Hematopoietic multipotent progenitor cell treated with erythropoietin and hydrocortisone succinate and interleukin-3 and kit ligand, for 4 days (in vitro differentiated cells): ENCODE measurements around the gene SEC16A.

Experiments
- DNase-seq: peaks from one replicate; pipeline ENCODE4 v3.0.0-alpha.2; 2015

Gene SEC16A

GRCh38 chr9:136399176-136400037 is 83.4 kb downstream of the SEC16A start:
- peak; percentile 61 for DNase-seq

DNA sequence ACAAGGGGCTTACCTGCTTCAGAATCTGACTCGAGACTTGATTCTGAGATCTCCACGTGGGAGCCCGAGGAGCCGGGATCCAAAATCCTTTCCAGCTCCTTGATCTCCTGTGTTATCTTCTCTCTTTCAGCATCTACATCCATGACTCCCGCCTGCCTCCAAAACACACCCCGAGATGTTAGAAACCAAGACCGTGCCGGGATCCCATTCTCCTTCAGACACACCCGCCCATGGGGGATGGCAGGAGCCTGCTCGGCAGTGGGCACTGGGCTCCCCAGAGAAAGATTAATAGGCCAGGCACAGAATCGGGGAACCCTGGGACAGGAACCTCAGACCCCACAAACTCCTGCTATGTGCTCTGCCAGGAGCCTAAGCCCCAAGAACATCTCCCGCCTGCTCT is 84.6 kb downstream of the SEC16A start:
- DNase-seq = no peak

GRCh38 chr9:136397643-136398042 is 85.2 kb downstream of the SEC16A start:
- DNase-seq = no peak

- no peak for DNase-seq
These were observed 86.7 kb downstream of the SEC16A start for GRCh38 chr9:136396219-136396515.

DNA sequence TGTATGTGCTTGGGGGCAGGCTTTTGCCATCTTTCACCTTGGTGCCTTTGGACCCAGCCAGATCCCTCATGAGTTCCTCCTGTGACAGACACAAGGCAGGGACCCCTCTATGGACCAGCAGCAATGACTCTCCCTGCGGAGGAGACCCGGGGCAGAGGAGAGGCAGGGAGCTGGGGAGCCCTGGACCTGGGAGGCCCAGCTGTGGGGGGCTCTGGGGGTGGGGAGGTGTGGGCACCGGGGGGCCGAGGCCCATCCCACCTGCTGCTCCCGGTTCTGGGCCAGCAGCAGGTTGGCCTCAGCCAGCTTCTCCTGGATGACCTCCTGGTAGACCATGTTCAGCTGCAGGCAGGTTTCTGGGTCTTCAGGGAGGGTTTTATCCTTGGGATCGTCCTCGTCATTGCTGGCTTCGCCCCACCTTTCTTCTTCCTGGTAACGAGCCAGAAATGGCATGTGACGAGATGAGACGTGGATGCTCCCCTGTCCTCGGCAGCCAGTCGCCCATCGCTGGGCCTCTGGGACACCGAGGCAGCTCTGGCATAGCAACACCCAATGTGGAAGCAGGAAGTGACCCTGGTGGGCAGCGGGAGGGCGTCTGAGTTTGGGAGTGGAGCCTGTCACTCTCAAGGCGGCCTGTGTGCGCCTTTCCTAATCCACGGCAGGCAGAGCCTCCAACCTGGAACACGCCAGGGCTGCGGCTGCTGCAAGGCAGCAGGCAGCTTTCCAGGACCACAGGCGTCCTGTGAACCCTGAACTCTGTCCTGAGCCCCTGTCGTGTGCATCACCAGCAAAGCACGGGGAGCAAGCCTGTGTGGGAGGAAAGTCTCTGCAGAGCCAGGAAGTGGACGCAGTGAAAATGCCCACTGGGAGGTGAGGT is 87.3 kb downstream of the SEC16A start:
- DNase-seq = no peak

DNA sequence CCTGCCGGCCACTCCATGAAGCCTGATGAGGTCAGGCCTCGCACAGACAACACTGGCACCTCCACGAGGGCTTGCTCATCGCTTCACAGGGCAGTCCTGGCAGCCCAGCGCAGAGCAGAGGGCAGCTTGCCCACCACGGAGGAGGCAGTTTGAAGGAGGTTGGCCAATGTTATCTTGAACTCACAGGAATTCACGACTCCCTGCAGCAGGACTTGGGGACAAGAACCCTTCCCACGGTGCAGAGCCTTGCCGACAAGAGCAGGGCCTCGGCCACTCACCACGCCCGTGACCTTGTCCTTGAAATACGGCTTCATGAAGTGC is 87.9 kb downstream of the SEC16A start:
- no peak for DNase-seq

DNA sequence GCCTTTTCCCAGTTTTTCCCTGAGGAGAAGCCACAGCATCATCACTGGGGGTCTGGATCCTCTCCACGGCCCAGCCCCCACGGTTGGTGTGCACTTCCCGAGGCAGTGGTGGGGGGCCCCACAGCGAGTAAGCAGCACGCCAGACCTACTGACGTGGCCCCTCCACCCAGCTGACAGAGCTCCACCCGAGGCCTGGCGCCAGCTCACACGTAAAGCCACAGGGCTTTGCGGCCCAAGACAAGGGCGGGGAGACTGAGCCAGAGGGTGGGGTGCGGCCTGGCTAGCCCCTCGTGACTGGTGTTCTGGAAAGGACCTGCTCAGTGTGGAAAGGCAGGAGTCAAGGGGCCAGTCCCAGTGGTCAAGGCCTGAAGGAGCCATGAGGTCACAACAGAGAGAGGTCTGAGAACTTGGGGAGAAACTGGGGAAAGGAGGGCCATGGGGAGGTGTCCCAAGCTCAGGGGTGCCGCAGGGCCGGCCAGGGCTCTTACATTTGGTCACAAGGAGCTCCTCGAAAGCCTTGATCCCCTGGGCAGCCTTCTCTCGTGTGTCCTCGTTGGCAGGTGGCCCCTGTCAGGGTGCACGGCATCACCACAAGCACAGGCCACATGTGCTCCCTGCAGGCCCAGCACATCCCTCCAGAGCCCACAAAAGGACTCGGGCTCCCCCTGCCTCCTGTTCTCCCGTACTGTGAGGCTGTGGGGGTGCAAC is 88.4 kb downstream of the SEC16A start:
- DNase-seq = no peak

- no peak for DNase-seq
These were observed 89.3 kb downstream of the SEC16A start for GRCh38 chr9:136393531-136393930.

- no peak for DNase-seq
These were observed 90.0 kb downstream of the SEC16A start for GRCh38 chr9:136392538-136393449.

DNA sequence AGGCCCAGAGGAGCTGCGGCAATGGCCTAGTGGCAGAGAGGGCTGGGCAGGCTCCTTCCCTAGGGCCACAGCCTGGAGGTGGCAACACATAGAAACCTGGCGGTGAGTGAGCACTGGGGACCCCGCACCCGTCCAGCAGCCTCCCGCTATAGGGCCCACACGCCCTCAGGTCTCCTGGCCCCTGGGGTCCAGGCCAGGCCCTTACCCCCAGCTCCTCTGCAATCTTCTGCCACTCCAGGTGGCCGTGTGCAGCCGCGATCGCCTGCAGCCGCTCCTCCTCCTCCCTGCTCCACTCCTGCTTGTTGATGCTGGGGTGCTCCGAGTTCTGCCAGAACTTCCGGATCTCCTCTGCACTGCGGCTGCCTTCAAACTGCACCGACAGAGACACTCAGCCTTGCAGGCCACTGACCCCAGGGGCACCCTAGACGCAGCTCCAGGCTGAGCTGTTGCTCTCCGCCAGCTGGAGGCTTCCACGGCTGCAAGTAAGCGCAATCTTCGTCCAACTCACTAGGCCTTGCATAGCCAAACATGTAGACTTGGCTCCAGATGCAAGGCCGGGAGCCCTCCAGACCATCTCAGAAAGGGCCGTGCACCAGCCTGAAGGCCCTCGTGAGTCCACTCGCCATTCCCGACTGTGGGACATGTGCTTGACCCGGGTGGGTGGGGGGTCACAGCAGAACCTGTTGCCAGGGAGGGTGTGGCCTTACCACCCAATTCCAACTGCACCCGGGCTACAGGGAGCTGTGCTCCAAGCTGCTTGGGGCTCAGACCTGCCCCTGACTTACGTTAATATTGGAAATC is 90.9 kb downstream of the SEC16A start:
- no peak for DNase-seq
